ENCODE data around the gene FOXO4.
"Not testable (repeated sequence)": the region's sequence is repeated elsewhere in the genome, so short reads cannot be mapped to it uniquely, and the experiment has no call there.

Gene FOXO4, protein sequence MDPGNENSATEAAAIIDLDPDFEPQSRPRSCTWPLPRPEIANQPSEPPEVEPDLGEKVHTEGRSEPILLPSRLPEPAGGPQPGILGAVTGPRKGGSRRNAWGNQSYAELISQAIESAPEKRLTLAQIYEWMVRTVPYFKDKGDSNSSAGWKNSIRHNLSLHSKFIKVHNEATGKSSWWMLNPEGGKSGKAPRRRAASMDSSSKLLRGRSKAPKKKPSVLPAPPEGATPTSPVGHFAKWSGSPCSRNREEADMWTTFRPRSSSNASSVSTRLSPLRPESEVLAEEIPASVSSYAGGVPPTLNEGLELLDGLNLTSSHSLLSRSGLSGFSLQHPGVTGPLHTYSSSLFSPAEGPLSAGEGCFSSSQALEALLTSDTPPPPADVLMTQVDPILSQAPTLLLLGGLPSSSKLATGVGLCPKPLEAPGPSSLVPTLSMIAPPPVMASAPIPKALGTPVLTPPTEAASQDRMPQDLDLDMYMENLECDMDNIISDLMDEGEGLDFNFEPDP

DNA sequence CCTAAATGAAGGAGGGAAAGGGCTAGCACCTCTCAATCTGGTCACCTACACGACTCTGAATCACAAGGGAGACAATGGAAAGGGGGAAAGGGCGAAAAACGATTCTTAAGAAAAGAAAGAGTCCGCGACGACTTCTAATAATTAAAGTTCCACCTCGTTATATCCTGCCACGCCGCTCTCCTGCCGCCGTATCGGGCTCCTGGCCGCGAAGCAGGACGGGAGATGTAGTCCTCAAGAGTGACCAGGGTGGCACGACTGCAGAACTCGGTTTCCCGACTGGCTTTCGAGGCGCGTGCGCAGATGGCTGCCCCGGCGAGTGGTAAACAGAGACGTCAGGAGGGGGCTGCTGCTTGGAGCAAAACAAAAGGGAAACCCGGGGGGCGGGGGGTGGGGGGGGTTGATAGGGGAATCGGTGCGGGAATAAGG is at the start of gene FOXO4:
TSS of gene FOXO4 (plus strand) at position 297 of the 426 bp plus-strand sequence. CDS start 678 bp downstream, outside the sequence.
- DNase-seq (ENCODE audit: low read depth, low spot score): peak; percentile 65

- DNase-seq (ENCODE audit: low read depth, low spot score): not testable (repeated sequence)
Measured at GRCh38 chrX:71047891-71048290, 47.8 kb upstream of the FOXO4 start.

DNA sequence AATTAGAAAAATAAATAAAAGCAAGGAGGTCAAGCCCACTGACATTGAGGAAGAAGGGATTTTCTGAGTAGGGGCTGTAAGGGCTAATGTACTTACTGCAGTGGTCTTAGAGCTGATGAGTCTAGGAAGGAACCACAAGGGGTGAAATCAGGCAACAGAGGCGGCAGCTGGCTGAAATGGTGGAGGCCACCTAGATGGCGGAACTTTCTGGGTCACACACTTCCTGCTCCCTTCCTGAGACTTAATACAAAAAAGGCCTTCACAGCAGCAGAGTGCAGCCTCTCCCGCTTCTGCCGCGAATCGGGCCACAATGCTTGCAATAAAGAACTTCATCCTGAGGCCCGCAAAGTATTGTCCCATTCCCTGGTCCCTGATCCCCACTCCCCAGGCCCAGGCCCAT is 42.9 kb upstream of the FOXO4 start:
- no peak for DNase-seq (ENCODE audit: low read depth, low spot score)

DNA sequence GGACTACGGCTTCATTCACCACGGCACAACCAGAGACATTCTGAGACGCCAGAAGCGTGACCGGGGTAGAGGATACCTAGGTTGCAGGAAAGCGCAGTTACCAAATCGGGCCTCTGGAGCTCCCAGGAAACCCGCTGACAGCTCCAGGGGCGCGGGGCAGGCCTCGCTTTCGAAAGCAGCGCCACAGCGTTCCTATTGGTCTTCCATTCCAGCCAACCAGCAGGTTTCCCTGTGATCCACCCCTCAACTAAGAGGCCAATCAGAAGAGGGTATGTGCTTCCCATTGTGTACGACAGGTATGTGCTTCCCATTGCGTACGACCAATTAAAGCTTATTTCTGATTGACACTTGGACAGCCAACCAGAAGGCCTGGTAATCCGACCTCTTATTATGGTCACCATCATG is 42.4 kb upstream of the FOXO4 start:
- DNase-seq (ENCODE audit: low read depth, low spot score): no peak

DNA sequence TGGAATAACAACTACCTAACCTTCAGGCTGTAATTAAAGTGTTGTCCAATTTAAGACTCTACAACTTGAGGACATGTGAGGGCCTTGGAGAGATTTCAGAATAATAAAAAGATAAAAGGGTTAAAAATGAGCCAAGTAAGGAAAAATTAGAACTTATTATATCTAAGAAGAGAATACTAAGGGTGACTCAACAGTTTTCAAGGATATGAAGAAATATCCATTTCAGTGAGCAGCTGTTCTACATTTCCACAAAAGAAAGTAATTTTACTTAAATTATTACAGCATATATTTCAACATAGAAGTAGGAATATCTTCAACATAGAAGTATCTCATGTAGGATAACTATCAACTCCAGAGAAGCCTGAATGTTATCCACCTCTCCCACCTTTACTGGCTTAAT is 38.8 kb upstream of the FOXO4 start:
- no peak for DNase-seq (ENCODE audit: low read depth, low spot score)

DNA sequence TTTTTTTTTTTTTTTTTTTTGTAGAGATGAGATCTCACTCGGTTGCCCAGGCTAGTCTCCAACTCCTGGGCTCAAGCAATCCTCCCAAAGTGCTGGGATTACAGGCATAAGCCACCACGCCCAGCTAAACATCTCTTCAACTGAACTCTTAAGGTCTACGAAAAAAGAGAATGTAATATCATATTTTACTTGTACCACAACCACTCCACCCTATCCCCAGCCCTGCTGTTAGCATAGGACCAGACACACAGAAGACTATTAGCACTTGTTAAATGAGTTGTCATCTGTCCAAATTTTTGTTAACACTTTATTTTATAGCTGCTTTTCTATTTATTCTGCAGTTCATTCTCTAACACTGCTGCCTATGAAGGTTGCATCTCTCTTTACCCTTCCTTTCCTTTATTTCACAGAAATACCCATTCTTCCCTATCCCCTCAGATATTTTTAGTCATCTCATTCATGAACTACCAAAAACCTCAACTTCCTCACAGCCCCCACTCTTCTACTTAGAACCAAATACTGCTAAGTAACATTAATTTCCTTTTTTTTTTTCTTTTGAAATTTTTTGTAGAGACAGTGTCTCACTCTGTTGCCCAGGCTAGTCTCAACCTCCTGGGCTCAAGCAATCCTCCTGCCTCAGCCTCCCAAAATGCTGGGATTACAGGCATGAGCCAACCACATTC is 37.7 kb upstream of the FOXO4 start:
- DNase-seq (ENCODE audit: low read depth, low spot score): no peak

DNA sequence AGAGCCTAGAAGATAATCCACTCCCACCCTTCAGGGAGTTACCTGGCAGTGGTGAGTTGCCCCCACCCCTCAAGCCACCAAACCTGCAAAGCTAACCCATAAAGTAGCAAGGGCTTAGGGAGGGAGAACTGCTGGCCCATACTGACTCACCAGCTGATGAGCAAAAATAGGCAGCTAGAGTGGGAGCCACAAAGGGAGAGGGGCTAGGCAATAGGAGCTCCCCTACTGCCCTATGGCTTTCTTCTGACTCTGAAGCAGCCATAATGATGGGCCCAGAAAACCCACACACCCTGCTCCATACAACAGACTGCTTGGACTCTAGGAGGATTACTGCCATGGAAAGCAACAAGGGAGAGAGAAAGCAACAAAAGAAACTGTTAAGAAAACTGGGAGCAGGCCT is 35.5 kb upstream of the FOXO4 start:
- no peak for DNase-seq (ENCODE audit: low read depth, low spot score)

DNA sequence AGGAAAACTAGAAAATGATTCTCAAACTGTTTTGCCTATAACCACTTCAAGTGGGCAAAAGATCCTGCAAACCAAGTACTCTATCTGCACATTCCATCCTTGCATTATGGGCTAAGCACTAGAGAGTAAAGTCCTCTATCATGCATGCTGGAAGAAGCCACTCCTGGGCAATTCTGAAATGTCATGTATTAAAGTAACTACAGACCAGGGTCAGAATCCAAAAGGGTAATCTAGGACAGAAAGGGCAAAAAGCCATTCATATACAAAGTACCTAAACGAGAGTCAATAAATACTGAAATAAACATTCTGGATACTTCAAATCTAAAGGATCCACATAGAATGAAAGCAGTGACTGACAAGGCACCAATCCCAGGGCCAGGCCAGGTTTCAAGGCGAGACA is 28.6 kb upstream of the FOXO4 start:
- DNase-seq (ENCODE audit: low read depth, low spot score): no peak

DNA sequence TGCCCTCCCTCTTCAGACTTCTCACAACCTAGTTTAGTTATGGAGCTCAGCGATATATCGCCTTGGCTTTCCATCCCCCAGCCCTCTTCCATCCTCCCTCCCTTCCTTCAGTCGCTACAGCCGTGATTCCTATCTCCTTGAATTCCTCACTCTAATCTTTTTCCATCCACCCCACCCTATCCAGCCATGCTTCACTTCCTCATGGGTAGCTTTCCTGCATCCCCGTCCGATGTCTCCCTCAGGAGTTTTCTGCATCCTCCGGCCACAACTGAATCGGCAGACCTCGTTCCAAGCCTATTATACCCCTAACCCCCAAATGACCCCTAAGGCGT is 28.0 kb upstream of the FOXO4 start:
- no peak for DNase-seq (ENCODE audit: low read depth, low spot score)

- DNase-seq (ENCODE audit: low read depth, low spot score): peak; percentile 76
Measured at GRCh38 chrX:71068044-71068918, 27.4 kb upstream of the FOXO4 start, which contains the start of gene SNX12. Gene SNX12, minus strand, starts transcription at chrX:71068334. Its CDS starts 28 bp downstream, at chrX:71068306.

GRCh38 chrX:71070531-71070930 is 25.1 kb upstream of the FOXO4 start:
- DNase-seq (ENCODE audit: low read depth, low spot score): no peak

DNA sequence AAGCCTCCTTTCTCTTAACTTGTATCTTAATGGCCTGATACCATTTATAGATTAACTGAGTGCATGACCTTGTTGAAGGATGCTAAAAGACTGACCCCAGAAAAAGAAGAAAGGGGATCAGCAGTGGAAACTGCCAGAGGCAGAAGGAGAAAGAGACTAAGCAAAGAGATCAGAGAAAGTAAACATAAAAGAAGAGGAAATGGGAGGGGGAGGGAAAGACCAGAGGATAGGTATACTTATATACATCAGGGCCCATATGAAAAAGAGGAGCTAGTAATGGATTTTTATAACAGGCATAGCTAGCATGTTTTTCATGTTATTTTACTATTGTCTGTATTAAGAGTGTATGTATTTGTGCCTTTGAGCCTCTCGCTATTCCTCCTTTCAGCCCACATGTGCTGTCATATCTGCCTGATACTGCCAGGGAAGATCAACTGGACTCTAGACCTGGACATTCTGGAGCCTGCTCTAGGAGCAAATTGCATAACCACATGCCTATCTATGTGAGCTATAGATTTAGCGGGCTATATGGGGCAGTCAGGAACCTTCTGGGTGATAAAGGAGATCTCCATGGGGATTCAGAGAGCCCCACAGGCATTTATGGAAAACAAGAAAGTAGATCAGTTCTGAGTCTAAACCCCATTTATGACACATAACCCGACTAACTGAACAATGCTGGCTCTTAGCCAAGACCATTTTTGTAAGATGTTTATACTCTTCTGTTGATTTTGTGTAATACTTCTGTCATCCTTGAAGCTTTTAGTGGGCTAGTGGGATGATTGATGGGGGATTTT is 14.1 kb upstream of the FOXO4 start:
- DNase-seq (ENCODE audit: low read depth, low spot score): no peak

DNA sequence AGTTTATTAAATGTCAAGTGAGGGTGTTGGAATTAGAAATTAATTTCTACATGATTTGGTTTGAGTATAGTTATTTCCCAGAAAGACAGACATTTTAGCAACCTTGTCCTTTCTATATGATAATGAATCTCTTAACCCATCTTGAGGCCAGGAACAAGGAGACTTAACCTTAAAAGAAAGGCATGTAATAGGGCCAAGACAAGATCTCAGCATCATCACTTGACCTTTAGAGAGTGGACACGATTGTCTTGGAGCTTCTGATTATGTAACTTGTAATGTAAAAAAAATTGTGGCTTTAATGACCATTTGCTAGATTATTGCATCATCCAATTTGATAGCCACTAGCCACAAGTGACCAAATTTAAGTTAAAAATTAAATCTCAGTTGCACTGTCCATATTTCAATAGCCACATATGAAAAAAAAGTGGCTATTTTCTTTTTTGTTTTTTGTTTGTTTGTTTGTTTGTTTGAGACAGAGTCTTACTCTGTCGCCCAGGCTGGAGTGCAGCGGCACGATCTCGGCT is 13.5 kb upstream of the FOXO4 start:
- DNase-seq (ENCODE audit: low read depth, low spot score): no peak

DNA sequence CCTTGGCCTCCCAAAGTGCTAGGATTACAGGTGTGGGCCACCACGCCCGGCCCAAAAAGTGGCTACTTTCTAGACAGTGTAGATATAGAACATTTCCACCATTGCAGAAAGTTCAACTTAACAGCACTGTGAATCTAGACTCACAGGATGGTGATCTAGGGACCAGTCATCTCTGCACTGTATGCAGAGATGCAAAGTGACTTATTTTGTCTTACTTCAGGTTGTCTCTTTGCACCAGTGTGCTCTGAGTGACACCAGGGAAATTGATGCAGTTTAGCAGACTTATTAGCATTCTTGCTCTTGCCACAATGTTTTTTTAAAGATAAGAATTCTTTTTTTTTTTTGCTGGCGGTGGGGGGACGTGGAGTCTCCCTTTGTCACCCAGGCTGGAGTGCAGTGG is 12.8 kb upstream of the FOXO4 start:
- DNase-seq (ENCODE audit: low read depth, low spot score): no peak

DNA sequence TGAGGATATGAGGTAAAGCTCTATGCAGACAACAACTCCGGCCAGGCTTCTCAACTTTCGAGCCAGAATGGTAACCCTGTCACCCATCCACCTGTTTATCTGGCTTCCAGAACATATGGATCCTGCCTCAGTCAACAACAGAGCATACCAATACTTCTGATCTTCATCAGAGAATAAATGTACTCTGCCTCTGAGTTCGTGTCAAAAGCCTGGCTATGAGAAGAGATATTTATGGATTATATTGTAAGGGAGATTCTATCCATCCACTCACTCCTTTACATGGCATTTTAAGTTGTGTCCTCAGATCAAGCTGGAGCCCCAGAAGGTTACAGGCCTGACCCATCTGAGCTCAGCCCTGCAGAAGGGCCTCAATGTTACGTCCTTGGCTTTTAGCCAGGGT is 9.8 kb upstream of the FOXO4 start:
- DNase-seq (ENCODE audit: low read depth, low spot score): no peak

GRCh38 chrX:71091263-71091662 is 4.4 kb upstream of the FOXO4 start:
- DNase-seq (ENCODE audit: low read depth, low spot score): no peak

- DNase-seq (ENCODE audit: low read depth, low spot score): no peak
Measured at GRCh38 chrX:71095033-71095432, 618 bp upstream of the FOXO4 start.

DNA sequence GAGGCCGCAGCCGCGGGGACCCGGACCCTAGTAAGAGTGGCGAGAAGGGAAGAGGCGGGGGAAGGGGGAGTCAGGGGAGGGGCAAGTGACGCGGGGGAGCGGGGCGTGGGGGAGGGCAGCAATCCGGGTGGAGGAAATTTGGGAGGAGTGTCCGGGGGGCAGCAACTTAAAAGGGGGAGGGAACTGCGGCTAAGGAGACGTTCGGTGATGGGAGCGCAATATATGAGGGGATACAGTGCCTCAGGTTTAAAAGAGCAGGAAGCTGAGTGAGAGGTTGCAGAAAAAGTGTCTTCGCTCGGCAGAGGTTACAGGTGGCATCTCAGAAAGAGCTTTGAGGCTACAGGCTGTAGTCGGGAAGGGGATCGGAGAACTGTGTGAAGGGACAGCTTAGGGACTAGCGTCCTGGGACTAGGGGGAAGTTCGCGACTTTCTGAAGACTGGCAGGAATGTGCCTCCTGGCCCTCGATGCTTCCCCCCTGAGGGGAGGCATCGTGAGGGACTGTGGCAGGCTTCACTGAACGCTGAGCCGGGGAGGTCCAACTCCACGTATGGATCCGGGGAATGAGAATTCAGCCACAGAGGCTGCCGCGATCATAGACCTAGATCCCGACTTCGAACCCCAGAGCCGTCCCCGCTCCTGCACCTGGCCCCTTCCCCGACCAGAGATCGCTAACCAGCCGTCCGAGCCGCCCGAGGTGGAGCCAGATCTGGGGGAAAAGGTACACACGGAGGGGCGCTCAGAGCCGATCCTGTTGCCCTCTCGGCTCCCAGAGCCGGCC is 519 bp downstream of the FOXO4 start:
- no peak for DNase-seq (ENCODE audit: low read depth, low spot score)

GRCh38 chrX:71096760-71097032 is 1.0 kb downstream of the FOXO4 start:
- no peak for DNase-seq (ENCODE audit: low read depth, low spot score)

GRCh38 chrX:71098302-71098701 is 2.7 kb downstream of the FOXO4 start:
- no peak for DNase-seq (ENCODE audit: low read depth, low spot score)
